Measurements from ENCODE around the gene SFTA2.
A peak's percentile ranks its signal among the peaks of the same experiment; 100 is the strongest.

The SFTA2 gene

GRCh38 chr6:30966154-30966553 lies 34.2 kb upstream of the SFTA2 start:
- H3K4me3 ChIP-seq (ENCODE audit: low read depth, low read length) = no peak overlapping the region
- TF ChIP-seq, protein P1, sequence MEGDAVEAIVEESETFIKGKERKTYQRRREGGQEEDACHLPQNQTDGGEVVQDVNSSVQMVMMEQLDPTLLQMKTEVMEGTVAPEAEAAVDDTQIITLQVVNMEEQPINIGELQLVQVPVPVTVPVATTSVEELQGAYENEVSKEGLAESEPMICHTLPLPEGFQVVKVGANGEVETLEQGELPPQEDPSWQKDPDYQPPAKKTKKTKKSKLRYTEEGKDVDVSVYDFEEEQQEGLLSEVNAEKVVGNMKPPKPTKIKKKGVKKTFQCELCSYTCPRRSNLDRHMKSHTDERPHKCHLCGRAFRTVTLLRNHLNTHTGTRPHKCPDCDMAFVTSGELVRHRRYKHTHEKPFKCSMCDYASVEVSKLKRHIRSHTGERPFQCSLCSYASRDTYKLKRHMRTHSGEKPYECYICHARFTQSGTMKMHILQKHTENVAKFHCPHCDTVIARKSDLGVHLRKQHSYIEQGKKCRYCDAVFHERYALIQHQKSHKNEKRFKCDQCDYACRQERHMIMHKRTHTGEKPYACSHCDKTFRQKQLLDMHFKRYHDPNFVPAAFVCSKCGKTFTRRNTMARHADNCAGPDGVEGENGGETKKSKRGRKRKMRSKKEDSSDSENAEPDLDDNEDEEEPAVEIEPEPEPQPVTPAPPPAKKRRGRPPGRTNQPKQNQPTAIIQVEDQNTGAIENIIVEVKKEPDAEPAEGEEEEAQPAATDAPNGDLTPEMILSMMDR (IDR thresholded peaks at IDR 0.05; ENCODE audit: insufficient read depth, low read depth, low read length, missing control alignments) = peak; percentile 9
- DNase-seq (ENCODE audit: low read depth) = no peak

DNA sequence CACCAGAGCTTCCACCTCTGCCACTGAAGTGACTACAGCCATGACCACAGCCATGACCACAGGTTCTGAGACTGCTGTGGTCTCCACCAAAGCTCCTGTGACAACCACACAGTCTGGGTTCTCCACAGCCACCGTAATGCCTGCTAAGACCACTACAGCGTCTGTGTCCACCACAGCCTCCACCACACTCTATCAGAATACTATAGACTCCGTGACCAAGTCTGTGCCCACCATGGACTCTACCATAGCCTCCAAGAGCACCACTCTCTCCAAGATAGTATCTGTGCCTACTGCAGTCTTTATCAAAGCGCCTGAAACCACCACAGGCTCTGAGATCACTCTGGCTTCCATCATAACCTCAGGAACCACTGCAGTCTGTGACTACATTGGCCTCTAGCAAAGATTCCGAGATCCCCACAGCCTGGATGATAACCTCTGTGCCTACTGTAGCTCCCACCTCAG lies 33.2 kb upstream of the SFTA2 start:
- no peak overlapping the region for H3K4me3 ChIP-seq (ENCODE audit: low read depth, low read length)
- peak; percentile 28 for DNase-seq (ENCODE audit: low read depth)
- TF ChIP-seq, protein P1 (IDR thresholded peaks at IDR 0.05; ENCODE audit: insufficient read depth, low read depth, low read length, missing control alignments) = no peak

DNA sequence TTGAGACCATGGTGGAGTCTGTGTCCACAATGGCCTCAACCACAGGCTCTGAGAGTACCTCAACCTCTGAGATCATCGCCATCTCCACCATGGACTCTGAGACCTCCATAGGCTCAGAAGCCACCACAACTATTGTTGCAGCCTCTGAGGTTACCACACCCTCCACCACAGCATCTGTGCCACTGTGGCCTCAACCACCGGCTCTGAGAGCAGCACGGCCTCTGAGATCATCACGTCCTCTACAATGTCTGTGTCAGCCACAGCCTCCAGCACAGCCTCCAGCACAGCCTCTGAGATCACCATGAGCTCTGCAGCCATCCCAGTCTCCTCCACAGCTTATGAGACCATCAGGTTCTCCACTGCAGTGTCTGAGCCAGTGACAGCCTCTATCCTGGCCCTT lies 32.1 kb upstream of the SFTA2 start:
- no peak for DNase-seq (ENCODE audit: low read depth)
- TF ChIP-seq, protein P1 (IDR thresholded peaks at IDR 0.05; ENCODE audit: insufficient read depth, low read depth, low read length, missing control alignments) = no peak

GRCh38 chr6:30963641-30964040 lies 31.7 kb upstream of the SFTA2 start:
- DNase-seq (ENCODE audit: low read depth) = no peak
- TF ChIP-seq, protein P1 (IDR thresholded peaks at IDR 0.05; ENCODE audit: insufficient read depth, low read depth, low read length, missing control alignments) = no peak
- H3K4me3 ChIP-seq (ENCODE audit: low read depth, low read length) = no peak overlapping the region

More for the DNA sequence above, 32.1 kb upstream of the SFTA2 start:
- H3K4me3 ChIP-seq (ENCODE audit: low read depth, low read length) = no peak overlapping the region

DNA sequence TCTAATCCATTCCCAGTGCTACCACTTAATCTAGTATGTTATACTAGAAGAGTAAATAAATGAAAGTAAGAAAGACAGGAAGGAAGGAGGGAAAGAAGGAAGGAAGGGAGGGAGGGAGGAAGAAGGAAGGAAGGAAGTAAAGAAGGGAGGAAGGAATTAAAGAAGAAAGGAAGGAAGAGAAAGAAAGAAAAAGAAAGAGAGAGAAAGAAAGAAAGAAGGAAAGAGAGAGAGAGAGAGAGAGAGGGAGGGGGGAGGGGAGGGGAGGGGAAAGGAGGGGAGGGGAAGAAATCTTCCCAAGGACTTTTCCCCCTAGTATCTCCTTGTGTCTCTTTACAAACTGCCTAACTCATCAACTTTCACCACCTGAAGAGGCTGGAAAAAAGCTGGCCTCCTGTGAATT lies 30.7 kb upstream of the SFTA2 start:
- DNase-seq (ENCODE audit: low read depth) = no peak
- no peak overlapping the region for H3K4me3 ChIP-seq (ENCODE audit: low read depth, low read length)
- TF ChIP-seq, protein P1 (IDR thresholded peaks at IDR 0.05; ENCODE audit: insufficient read depth, low read depth, low read length, missing control alignments) = no peak

DNA sequence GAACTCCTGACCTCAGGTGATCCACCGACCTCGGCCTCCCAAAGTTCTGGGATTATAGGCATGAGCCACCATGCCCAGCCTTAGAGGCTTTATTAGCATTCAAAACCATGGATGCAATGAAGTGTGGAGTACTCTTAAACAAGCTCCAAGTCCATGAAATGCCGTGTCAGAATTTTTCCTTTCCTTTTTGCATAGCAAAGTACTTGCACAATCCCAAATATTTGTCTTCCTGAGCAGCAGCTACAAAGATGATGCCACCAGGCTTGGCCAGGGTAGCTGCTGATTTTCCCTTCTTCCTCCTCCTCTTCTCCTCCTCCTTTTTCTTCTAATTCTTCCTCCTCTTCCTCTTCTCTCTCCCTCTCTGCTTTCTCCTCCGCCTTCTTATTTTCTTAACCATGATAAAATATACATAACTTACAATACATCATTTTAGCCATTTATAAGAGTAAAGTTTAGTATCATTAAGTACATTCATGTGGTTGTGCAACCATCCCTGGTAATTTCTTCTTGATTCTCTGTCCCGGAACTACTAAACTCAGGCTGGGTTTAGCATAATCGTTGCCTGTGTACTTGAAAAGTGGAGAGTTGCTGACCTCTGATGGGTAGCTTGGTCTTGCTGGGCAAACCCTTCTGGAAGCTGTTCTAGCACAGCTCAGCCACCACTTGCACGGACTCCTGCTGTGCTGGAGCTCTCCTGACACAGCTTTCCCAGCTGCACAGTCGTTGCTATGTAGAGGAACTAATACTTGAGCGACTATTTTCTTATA lies 29.1 kb upstream of the SFTA2 start:
- TF ChIP-seq, protein P1 (IDR thresholded peaks at IDR 0.05; ENCODE audit: insufficient read depth, low read depth, low read length, missing control alignments) = no peak
- no peak for DNase-seq (ENCODE audit: low read depth)
- H3K4me3 ChIP-seq (ENCODE audit: low read depth, low read length) = no peak overlapping the region

- TF ChIP-seq, protein P1 (IDR thresholded peaks at IDR 0.05; ENCODE audit: insufficient read depth, low read depth, low read length, missing control alignments) = no peak
- H3K4me3 ChIP-seq (ENCODE audit: low read depth, low read length) = no peak overlapping the region
Measured at GRCh38 chr6:30957716-30958115, 25.7 kb upstream of the SFTA2 start.

More at GRCh38 chr6:30957716-30958115, 25.7 kb upstream of the SFTA2 start:
- no peak for DNase-seq (ENCODE audit: low read depth)
